NOMO-1 treated with dmso at 0.1 percent for 144 hours (cell line): Measurements from ENCODE around the gene CENPU.
A peak's percentile ranks its signal among the peaks of the same experiment; 100 is the strongest.
"Not testable (repeated sequence)": the region's sequence is repeated elsewhere in the genome, so short reads cannot be mapped to it uniquely, and the experiment has no call there.

ENCODE experiments used
- DNase-seq: peaks from one replicate; lab custom pipeline; 2025; ENCODE audit not compliant: unreplicated experiment; lab: John Stamatoyannopoulos, UW

The CENPU gene

GRCh38 chr4:184752496-184753275, 18.8 kb upstream of the CENPU start:
- DNase-seq = no peak

- DNase-seq = no peak
Observed at GRCh38 chr4:184751585-184751956, 17.7 kb upstream of the CENPU start.

GRCh38 chr4:184750926-184751584, 17.2 kb upstream of the CENPU start:
- no peak for DNase-seq

- no peak for DNase-seq
Observed at GRCh38 chr4:184748251-184748652, 14.4 kb upstream of the CENPU start.

- no peak for DNase-seq
Observed at GRCh38 chr4:184747034-184747830, 13.3 kb upstream of the CENPU start.

- DNase-seq = peak; percentile 87
Observed at GRCh38 chr4:184745831-184746795, 12.2 kb upstream of the CENPU start.

GRCh38 chr4:184744236-184744635, 10.3 kb upstream of the CENPU start:
- DNase-seq = no peak

GRCh38 chr4:184743650-184744049, 9.8 kb upstream of the CENPU start:
- DNase-seq = no peak

GRCh38 chr4:184741651-184742050, 7.8 kb upstream of the CENPU start:
- not testable (repeated sequence) for DNase-seq

- DNase-seq = no peak
Observed at GRCh38 chr4:184740980-184741391, 7.1 kb upstream of the CENPU start.

GRCh38 chr4:184739575-184739974, 5.7 kb upstream of the CENPU start:
- peak; percentile 12 for DNase-seq

- no peak for DNase-seq
Observed at GRCh38 chr4:184734758-184735157, 862 bp upstream of the CENPU start.

GRCh38 chr4:184732126-184732525, 1.8 kb downstream of the CENPU start:
- DNase-seq = no peak

- no peak for DNase-seq
Observed at GRCh38 chr4:184731056-184731455, 2.8 kb downstream of the CENPU start.

- DNase-seq = no peak
Observed at GRCh38 chr4:184729946-184730345, 4.0 kb downstream of the CENPU start.

- DNase-seq = no peak
Observed at GRCh38 chr4:184728858-184729257, 5.0 kb downstream of the CENPU start.

GRCh38 chr4:184727430-184727829, 6.5 kb downstream of the CENPU start:
- no peak for DNase-seq

GRCh38 chr4:184722798-184723197, 11.1 kb downstream of the CENPU start:
- no peak for DNase-seq

GRCh38 chr4:184721254-184721653, 12.6 kb downstream of the CENPU start:
- DNase-seq = no peak

- DNase-seq = no peak
Observed at GRCh38 chr4:184719407-184719806, 14.5 kb downstream of the CENPU start.

- DNase-seq = no peak
Observed at GRCh38 chr4:184715526-184715925, 18.4 kb downstream of the CENPU start.
